Endometrial microvascular endothelial cells (primary cell): ENCODE measurements around the gene ZNF425. TPM values are rescaled to one million over a fixed set of nuclear protein-coding genes. Genes with fewer than 3 reads are reported as not detected.
"Not testable (repeated sequence)": the region's sequence is repeated elsewhere in the genome, so short reads cannot be mapped to it uniquely, and the experiment has no call there.

ENCODE experiments used
- in situ Hi-C: cut with HindIII; loops from 2 replicates; pipeline ENCODE4 v1.10.0; 2017; ENCODE audit warnings: low sequenced_read_pairs, low pct_unique_long_range_greater_than_20kb; ENCODE audit errors: inconsistent ontology term
- total RNA-seq: library from RNA; depleted of rRNA; stranded (reverse); fragments of >200 nt; gene quantifications from one replicate; pipeline ENCODE4 v1.2.3, GENCODE V29; 2015; ENCODE audit errors: inconsistent ontology term

Gene ZNF425, protein sequence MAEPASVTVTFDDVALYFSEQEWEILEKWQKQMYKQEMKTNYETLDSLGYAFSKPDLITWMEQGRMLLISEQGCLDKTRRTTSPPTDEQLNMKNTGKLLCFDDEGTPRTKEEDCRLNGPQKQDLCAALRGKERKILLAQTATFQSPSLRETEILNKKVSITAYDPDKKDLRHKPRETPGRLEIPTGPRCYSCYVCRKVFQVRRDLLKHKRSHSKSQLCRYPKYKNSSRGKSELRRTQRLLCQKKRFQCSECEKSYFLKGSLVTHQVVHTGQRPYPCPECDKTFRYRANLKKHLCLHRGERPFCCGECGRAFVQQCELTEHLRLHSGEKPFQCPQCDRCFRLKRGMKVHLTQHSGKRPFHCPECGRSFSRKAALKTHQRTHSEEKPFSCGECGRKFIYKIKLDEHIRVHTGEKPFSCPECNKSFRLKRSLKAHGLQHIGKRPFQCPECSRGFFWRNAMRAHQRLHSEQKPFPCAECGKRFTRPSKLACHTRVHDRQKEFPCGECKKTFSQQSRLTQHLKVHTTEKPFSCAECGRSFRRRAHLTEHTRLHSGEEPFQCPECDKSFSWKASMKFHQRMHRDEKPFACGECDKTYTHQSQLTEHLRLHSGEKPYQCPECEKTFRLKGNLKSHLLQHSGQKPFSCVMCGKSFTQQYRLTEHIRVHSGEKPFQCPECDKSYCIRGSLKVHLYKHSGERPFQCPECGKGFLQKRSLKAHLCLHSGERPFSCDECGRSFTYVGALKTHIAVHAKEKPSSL
- total RNA-seq: 1.0 TPM

- in situ Hi-C loops: no loop called here
Observed at GRCh38 chr7:149125863-149126661, at the start of gene ZNF425. ZNF425 (minus strand) TSS chr7:149126324; CDS start chr7:149126213, 111 bp downstream.

DNA sequence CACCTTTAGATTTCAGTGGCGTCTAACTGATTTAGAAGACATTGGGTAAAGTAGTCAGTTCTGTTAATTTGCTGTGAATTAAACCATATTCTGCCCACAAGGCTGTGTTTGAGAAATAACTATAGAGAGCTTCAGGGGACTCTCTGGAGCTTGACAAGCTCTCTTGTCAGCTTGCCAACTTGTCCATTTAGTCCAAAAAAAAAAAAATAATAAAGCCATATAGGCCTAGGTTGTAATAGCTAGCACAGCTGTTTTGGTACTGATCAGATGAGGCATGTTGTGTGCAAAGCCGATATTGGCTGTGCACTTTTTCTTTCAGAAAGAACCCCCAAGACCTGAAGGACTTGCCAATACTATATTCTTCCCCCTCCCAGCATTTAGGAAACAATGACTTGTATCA, 49.0 kb upstream of the ZNF425 start:
- in situ Hi-C loops: no loop called here

GRCh38 chr7:149172534-149172920, 46.4 kb upstream of the ZNF425 start:
- in situ Hi-C loops: no loop called here

GRCh38 chr7:149171892-149172533, 45.9 kb upstream of the ZNF425 start:
- in situ Hi-C loops: no loop called here

- in situ Hi-C loops: no loop called here
Observed at GRCh38 chr7:149166630-149167352, 40.7 kb upstream of the ZNF425 start.

DNA sequence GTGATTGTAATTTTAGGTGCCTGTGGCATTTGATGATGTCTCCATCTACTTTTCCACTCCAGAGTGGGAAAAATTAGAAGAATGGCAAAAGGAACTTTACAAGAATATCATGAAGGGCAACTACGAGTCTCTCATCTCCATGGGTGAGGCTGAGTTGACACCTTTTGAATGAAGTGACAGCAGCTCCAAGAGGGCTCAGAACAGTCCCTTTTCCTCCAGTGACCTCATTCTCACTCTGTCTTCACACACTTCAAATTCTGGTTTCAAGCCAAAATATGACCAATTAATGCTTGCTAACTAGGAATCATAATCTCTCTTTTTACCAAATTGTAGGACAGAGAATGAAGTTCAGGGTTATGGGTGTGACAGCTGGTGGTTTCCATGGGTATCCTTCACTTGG, 40.0 kb upstream of the ZNF425 start:
- in situ Hi-C loops: no loop called here

DNA sequence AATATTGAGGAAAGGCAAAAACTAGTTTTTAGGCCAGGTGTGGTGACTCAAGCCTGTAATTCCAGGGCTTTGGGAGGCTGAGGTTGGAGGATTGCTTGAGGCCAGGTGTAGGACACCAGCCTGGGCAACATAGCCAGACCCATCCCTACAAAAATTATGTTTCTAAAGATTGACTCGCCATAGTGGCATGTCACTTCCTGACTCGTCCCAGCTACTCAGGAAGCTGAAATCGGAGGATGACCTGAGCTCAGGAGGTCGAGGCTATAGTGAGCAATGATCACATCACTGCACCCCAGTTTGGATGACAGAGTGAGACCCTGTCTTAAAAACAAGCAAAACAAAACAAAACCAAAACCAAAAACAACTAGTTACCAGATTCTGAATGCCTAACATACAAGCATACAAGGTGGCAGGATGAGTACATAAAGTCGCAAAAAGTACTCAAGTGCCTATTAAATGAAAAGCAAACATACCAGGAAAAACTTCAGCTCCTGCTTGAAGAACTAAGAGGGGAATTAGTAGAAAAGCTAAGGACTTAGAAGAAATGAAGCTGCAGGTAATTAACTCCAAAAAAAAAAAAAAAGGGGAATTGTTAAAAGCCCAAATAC, 35.2 kb upstream of the ZNF425 start:
- in situ Hi-C loops: no loop called here

DNA sequence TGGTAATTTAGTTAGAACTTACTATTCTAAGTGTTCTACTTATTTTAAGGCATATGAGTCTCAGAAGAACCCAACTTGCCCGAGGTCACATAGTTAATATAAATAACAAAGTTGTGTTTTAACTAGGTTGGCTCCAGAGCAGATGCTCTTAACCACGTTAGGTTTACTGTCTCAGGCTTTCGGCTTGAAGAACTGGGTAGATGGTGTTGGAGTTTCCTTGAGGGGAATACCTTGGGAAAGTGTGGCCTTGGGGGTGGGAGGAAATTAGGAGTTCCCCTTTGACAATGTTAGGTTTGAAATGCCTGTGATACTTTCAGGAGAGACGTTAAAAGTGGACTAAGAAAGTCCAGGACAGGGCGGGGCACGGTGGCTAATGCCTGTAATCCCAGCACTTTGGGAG, 30.8 kb upstream of the ZNF425 start:
- in situ Hi-C loops: no loop called here

- in situ Hi-C loops: no loop called here
Observed at GRCh38 chr7:149154056-149154455, 27.9 kb upstream of the ZNF425 start.

- in situ Hi-C loops: no loop called here
Observed at GRCh38 chr7:149153346-149153745, 27.2 kb upstream of the ZNF425 start.

DNA sequence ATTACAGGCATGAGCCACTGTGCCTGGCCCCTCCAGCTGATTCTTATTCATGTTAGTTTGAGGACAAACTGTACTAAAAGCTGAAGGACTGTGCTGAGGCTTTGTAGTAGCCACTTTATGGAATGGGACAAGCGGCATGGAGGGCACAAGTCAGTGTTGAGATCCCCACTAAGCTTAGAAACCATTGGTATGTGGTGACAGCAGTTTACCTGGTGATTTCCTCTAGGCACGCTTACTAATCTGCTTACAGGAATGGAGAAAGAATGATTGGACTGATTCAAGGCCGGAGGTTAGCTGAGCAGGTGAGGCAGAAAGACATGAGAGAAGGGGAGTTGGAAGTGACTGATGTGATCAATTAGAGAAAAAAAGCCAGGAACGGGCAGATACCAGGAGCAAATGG, 24.9 kb upstream of the ZNF425 start:
- in situ Hi-C loops: no loop called here

- in situ Hi-C loops: no loop called here
Observed at GRCh38 chr7:149147752-149148653, 21.9 kb upstream of the ZNF425 start.

DNA sequence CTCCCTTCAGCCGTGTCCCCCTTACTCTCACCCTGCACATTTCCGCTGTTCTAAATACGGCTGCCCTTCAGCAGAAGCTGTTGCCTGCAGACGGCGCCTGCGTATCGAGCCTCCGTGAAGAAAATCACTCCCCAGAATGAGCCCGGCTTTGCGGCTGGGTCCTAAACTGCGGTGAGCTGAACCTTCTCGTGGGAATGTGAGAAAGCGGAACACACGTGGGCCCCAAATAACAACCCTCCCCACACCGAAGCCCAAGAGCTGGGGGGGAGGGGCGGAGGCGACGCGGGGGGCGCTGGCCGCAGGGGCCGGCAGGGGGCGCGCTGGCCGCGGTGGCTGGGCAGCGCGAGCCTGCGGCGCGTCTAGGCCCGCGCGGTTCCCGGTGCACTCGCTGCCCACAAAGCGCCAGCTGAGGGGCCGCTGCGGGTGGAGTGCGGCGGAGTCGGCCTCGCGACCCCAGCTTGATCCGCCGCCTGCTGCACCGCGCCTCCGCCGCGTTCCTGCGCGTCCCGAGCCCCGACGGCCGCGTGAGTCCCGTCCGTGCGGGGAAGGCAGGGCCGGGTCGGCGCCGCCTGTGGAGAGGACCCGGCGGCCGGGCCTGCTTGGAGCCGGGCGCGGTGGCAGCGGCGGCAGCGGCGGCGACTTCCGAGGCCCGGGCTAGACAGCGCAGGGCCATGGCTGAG, 21.1 kb upstream of the ZNF425 start, which contains the start of gene ZNF398:
TSS of gene ZNF398 (plus strand) at position 382 of the 680 bp plus-strand sequence. CDS start at position 672, 290 bp downstream.
- in situ Hi-C loops: no loop called here

GRCh38 chr7:149145031-149145845, 19.1 kb upstream of the ZNF425 start:
- in situ Hi-C loops: no loop called here

GRCh38 chr7:149144436-149144922, 18.4 kb upstream of the ZNF425 start:
- in situ Hi-C loops: not testable (repeated sequence)
